Stomach (tissue), 9 donors: ENCODE measurements around the gene HELZ. TPM values are rescaled to one million over a fixed set of nuclear protein-coding genes. Genes with fewer than 3 reads are reported as not detected.

Experiments used
- DNase-seq, 2 donors: peaks; one replicate each; pipeline versions ENCODE4 v3.0.0 to v3.0.0-alpha.2; 2013 to 2019
- H3K27ac ChIP-seq, 5 donors: fragments of 200-600 bp in 4 of 5; sonication (generic) in 4 of 5; one replicate each; pipeline ENCODE4 v1.5.1; 2013 to 2019; ENCODE audit warnings: mild to moderate bottlenecking in 1 of 5, moderate library complexity in 1 of 5
- H3K27me3 ChIP-seq, 3 donors: fragments of 200-600 bp; sonication (generic); one replicate each; pipeline ENCODE4 v1.5.1; 2017 to 2019; ENCODE audit warnings: mixed run types in 1 of 3
- H3K36me3 ChIP-seq, 4 donors: fragments of 200-600 bp; sonication (generic); 1 replicate in 3 of 4; 2 replicates in 1 of 4; pipeline ENCODE4 v1.5.1; 2016 to 2019
- H3K4me1 ChIP-seq, 4 donors: fragments of 200-600 bp; sonication (generic); one replicate each; pipeline ENCODE4 v1.5.1; 2016 to 2019
- H3K4me3 ChIP-seq, 4 donors: fragments of 200-600 bp; sonication (generic) in 3 of 4; one replicate each; pipeline ENCODE4 v1.5.1; 2016 to 2019; ENCODE audit warnings: mild to moderate bottlenecking in 1 of 4
- H3K9me3 ChIP-seq, 4 donors: fragments of 200-600 bp; sonication (generic); one replicate each; pipeline ENCODE4 v1.5.1; 2016 to 2019
- EP300 ChIP-seq: sonication (generic); formaldehyde crosslinking; IDR thresholded peaks from one replicate; pipeline ENCODE4 v1.6.1; 2017; ENCODE audit warnings: antibody characterized with exemption
- POLR2A ChIP-seq, 4 donors: fragments of 450-650 bp; IDR thresholded peaks; one replicate each; pipeline ENCODE4 v1.6.1; 2016; ENCODE audit warnings: antibody characterized with exemption in 4 of 4, control low read depth in 2 of 4, mild to moderate bottlenecking in 1 of 4, moderate library complexity in 1 of 4
- POLR2AphosphoS5 ChIP-seq, 3 donors: sonication (generic); formaldehyde crosslinking; IDR thresholded peaks; one replicate each; pipeline ENCODE4 v1.6.1; 2016; ENCODE audit warnings: antibody characterized with exemption in 3 of 3
- WGBS, 5 donors: extraction: QIAGEN DNeasy Blood & Tissue Kit in 3 of 5; methylation state at CpG; one replicate each; pipeline versions ENCODE4 v1.1.5 to v1.1.7; 2013 to 2018; 5-methylcytosine and 5-hydroxymethylcytosine counted together
- intact Hi-C: fragments of 100-400 bp; cut with DNase I; formaldehyde crosslinking; loops from one replicate; pipeline ENCODE4 v1.15.1; 2023; ENCODE audit warnings: low total_unique reads
- polyA plus RNA-seq, 3 donors: library from polyadenylated mRNA; stranded (reverse); fragments of 200-250 nt; gene quantifications; one replicate each; pipeline ENCODE4 v1.2.3, GENCODE V29; 2013
- total RNA-seq, 5 donors: library from RNA; depleted of rRNA; stranded (reverse); fragments of >200 nt; gene quantifications; one replicate each; pipeline versions ENCODE4 v1.1.0 to v1.2.3, GENCODE V29; 2014 to 2016
- TF ChIP-seq, protein P1 (sequence below), 7 experiments: fragments of 450-650 bp in 4 of 7; fragments of 200-600 bp in 3 of 7; sonication (generic) in 3 of 7; IDR thresholded peaks; one replicate each; pipeline ENCODE4 v1.5.1; 2016 to 2019; ENCODE audit warnings: antibody characterized with exemption in 7 of 7, control low read depth in 2 of 7, mild to moderate bottlenecking in 1 of 7
- donor health status: healthy with polysubstance abuse.
- donor health status: Bipolar disorder and iron deficiency.
- donor health status: healthy.

Gene HELZ
- total and polyA plus RNA-seq, 8 donors, result 2.1 to 218 (median 40.4) TPM

DNA sequence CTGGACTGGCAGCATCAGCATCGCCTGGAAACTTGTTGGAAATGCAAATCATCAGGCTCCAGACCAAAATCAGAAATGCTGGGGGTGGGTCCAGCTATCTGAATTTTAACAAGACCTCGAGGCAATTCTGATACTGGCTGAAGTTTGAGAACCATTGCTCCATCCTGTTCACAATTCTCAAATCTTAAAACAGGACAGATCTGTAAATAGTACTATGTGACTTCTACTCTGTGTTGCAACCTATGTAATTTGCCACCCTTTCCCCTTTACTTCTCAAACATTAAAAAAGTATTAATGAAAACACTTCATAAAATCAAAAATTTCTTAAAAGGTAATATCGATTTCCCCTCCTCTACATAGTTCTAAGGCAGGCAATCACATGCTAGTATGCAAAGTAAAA is 172.1 kb downstream of the HELZ start:
- no peak for TF ChIP-seq EP300
- no peak for TF ChIP-seq POLR2AphosphoS5 (IDR thresholded peaks at IDR 0.05)
- TF ChIP-seq POLR2A (IDR thresholded peaks at IDR 0.05), result no peak
- TF ChIP-seq, protein P1, sequence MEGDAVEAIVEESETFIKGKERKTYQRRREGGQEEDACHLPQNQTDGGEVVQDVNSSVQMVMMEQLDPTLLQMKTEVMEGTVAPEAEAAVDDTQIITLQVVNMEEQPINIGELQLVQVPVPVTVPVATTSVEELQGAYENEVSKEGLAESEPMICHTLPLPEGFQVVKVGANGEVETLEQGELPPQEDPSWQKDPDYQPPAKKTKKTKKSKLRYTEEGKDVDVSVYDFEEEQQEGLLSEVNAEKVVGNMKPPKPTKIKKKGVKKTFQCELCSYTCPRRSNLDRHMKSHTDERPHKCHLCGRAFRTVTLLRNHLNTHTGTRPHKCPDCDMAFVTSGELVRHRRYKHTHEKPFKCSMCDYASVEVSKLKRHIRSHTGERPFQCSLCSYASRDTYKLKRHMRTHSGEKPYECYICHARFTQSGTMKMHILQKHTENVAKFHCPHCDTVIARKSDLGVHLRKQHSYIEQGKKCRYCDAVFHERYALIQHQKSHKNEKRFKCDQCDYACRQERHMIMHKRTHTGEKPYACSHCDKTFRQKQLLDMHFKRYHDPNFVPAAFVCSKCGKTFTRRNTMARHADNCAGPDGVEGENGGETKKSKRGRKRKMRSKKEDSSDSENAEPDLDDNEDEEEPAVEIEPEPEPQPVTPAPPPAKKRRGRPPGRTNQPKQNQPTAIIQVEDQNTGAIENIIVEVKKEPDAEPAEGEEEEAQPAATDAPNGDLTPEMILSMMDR (IDR thresholded peaks at IDR 0.05), result no peak
- H3K4me3 ChIP-seq, result no peak overlapping the region
- H3K36me3 ChIP-seq, result peaks cover 0 to 23% (median 21%) of the 10 kb centered on the region in 4 donors
- WGBS, 5 donors, result 74 to 87% (median 77%) methylated on average over 3 of the region's 3 CpGs
- DNase-seq, result no peak
- H3K4me1 ChIP-seq, result peaks cover 0 to 20% (median 12%) of the 10 kb centered on the region in 4 donors
- no peaks in the 10 kb centered on the region for H3K9me3 ChIP-seq
- H3K27me3 ChIP-seq, result no peaks in the 10 kb centered on the region
- no peak overlapping the region for H3K27ac ChIP-seq
- intact Hi-C loops, result no loop called here

DNA sequence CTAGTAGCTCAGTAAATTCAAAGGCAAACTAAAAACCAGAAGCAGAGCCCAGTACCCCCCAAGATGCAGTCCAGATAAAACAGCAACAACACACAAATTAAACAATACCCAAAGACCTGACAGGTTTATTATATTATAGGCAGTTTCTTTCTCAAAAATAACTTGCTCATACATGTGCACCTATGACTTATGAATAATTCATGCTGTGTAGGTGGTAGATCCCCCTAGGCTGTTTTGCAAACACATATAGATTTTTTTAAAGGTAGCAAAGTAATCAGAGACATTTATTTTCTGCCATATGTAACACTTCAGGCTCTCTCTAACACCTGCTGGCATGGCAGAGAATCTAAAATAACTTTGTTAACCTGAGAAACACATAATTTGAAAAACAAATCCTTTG is 173.4 kb downstream of the HELZ start:
- no peak overlapping the region for H3K27ac ChIP-seq
- H3K4me1 ChIP-seq, result peaks cover 0 to 18% (median 9%) of the 10 kb centered on the region in 4 donors
- intact Hi-C loops, result no loop called here
- no peaks in the 10 kb centered on the region for H3K9me3 ChIP-seq
- DNase-seq, result no peak
- H3K4me3 ChIP-seq, result no peak overlapping the region
- TF ChIP-seq EP300 (no peak), POLR2A (IDR thresholded peaks at IDR 0.05) (no peak), POLR2AphosphoS5 (IDR thresholded peaks at IDR 0.05) (no peak)
- TF ChIP-seq, protein P1 (IDR thresholded peaks at IDR 0.05), result no peak
- H3K27me3 ChIP-seq, result no peaks in the 10 kb centered on the region
- peaks cover 0 to 17% (median 13%) of the 10 kb centered on the region in 4 donors for H3K36me3 ChIP-seq

DNA sequence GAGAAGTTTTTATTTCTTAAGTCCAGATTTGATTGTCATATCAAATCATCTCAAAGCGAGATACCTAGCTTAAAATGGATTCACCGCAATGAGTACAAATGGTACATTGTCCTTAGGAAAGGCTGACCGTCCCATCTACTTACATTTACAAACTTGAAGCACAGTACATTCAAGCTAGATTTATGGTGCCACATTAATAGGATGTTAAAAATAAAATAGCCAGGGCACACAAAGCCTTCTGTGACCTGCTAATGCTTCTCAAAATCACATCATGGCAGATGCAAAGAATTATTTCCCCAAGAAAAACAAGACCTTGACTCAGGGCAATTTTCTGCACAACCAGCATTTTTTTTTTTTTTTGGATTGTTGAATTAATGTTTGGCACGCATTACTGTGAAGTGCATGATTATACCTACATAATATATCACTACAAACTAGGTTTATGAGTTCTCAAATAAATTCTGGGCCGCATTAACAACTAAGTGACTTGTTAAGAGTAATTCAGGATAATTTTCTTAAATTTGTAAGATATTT is 175.3 kb downstream of the HELZ start:
- intact Hi-C loops, result no loop called here
- 91 to 96% (median 94%) methylated on average over 5 of the region's 5 CpGs for WGBS, 5 donors
- Histone ChIP-seq H3K36me3 (peaks cover 0 to 11% (median 8%) of the 10 kb centered on the region in 4 donors), H3K27ac (no peak overlapping the region), H3K4me3 (no peak overlapping the region), H3K9me3 (no peaks in the 10 kb centered on the region), H3K27me3 (no peaks in the 10 kb centered on the region), H3K4me1 (no peaks in the 10 kb centered on the region)
- no peak for DNase-seq
- no peak for TF ChIP-seq POLR2AphosphoS5 (IDR thresholded peaks at IDR 0.05)
- TF ChIP-seq, protein P1 (IDR thresholded peaks at IDR 0.05), result no peak
- no peak for TF ChIP-seq EP300
- no peak for TF ChIP-seq POLR2A (IDR thresholded peaks at IDR 0.05)

DNA sequence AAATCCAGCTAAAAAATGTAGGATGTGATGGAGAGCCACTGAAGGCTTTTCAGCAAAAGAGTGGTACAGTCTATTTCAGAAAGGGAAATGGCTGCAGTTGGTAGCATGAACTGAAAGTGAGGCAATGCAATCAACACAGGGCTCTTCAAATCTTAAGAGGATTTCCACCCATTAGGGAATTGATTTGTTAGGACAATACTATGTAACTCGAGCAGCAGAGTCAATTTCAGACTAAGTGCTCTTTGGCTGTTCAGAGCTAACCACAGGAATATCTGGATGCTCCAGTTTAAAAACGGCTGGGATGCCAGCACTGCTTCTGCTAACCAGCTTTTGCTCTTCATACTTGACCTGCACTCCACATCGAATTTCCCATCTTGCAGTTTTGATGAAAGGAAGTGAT is 176.0 kb downstream of the HELZ start:
- 60 to 75% (median 71%) methylated on average over 3 of the region's 3 CpGs for WGBS, 5 donors
- Histone ChIP-seq H3K36me3 (peaks cover 0 to 9% (median 8%) of the 10 kb centered on the region in 4 donors), H3K27me3 (no peaks in the 10 kb centered on the region), H3K27ac (no peak overlapping the region), H3K9me3 (no peaks in the 10 kb centered on the region), H3K4me1 (no peaks in the 10 kb centered on the region), H3K4me3 (no peak overlapping the region)
- TF ChIP-seq POLR2A (IDR thresholded peaks at IDR 0.05), result no peak
- no peak for TF ChIP-seq EP300
- no peak for TF ChIP-seq POLR2AphosphoS5 (IDR thresholded peaks at IDR 0.05)
- TF ChIP-seq, protein P1 (IDR thresholded peaks at IDR 0.05), result no peak
- DNase-seq, result no peak
- intact Hi-C loops, result no loop called here
